ENCODE data around the gene TSC22D2.

DNA sequence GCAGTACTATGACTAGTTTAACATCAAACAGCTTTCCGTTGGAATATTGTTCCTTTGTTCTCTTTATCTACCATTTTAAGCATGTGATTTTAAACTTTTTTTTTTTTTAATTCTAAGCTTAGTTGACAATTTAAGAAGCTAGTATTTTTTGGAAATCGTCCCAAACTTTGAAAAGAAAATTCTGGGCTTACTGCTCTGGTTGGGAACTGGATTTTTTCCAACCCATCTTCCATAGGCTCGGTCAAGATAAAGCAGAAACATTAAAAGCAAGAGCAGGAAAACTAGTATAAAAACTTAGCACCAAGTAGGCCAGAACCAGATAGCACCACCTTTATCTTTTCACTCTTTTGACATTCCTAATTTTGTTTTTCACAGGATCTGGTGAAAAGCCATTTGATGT is 49.9 kb downstream of the TSC22D2 start:
- no peak for TF ChIP-seq POLR2A (IDR thresholded peaks at IDR 0.05)
- TF ChIP-seq, protein P1, sequence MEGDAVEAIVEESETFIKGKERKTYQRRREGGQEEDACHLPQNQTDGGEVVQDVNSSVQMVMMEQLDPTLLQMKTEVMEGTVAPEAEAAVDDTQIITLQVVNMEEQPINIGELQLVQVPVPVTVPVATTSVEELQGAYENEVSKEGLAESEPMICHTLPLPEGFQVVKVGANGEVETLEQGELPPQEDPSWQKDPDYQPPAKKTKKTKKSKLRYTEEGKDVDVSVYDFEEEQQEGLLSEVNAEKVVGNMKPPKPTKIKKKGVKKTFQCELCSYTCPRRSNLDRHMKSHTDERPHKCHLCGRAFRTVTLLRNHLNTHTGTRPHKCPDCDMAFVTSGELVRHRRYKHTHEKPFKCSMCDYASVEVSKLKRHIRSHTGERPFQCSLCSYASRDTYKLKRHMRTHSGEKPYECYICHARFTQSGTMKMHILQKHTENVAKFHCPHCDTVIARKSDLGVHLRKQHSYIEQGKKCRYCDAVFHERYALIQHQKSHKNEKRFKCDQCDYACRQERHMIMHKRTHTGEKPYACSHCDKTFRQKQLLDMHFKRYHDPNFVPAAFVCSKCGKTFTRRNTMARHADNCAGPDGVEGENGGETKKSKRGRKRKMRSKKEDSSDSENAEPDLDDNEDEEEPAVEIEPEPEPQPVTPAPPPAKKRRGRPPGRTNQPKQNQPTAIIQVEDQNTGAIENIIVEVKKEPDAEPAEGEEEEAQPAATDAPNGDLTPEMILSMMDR (IDR thresholded peaks at IDR 0.05), result no peak
